ENCODE data around the gene SGCG.

SGCG gene

DNA sequence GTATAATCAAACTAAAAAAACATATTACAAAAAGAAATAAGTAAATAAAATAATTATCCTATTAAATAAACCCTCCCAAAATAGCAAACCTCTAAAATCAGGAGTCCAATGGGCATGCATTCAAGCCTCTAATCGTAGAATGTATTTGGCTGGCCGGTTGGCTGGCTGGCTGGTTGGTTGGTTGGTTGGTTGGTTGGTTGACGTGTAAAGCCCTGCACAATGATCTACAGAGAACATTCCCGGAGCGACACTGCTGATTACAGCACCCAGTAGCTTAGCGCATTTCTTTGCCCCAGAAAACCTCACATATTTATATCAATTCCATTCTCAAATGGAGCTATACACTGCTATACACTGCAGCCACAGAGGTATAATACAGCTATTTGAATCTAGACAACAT is 187.1 kb downstream of the SGCG start:
- CTCF ChIA-PET: no interaction called here
- TF ChIP-seq, protein P1, sequence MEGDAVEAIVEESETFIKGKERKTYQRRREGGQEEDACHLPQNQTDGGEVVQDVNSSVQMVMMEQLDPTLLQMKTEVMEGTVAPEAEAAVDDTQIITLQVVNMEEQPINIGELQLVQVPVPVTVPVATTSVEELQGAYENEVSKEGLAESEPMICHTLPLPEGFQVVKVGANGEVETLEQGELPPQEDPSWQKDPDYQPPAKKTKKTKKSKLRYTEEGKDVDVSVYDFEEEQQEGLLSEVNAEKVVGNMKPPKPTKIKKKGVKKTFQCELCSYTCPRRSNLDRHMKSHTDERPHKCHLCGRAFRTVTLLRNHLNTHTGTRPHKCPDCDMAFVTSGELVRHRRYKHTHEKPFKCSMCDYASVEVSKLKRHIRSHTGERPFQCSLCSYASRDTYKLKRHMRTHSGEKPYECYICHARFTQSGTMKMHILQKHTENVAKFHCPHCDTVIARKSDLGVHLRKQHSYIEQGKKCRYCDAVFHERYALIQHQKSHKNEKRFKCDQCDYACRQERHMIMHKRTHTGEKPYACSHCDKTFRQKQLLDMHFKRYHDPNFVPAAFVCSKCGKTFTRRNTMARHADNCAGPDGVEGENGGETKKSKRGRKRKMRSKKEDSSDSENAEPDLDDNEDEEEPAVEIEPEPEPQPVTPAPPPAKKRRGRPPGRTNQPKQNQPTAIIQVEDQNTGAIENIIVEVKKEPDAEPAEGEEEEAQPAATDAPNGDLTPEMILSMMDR (IDR thresholded peaks at IDR 0.05; ENCODE audit: control extremely low read depth, extremely low read depth, low read depth, missing control alignments): no peak
- DNase-seq (ENCODE audit: extremely low spot score): no peak
- POLR2A ChIA-PET: no interaction called here

DNA sequence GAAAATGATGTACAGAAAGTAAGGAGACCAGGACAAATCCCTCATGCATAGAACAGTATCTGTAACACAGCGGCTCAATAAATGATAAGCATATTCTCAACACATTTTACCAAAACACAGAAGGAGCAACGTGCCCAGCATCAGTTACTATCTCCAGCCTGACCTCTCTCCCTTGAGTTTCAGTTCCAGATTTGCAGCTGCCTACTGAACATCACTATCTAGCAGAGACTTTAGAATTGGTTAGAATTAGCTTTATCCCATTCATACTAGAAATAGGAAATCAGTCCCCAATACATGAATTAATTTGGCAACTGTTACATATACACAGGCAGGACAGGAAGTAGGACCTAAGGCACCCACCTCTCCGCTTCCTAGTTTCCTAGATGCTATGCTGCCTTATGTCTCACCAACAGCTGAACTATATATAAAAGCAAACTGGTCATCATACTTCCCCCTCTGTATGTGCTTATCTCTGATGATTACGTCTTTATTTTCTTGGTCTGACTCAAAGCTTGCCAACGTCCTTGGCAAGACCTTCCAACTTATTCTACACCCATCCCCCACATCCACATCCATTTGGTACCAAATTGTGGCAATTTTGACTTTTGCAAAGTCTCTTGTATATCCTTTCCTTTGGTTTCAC is 191.6 kb downstream of the SGCG start:
- CTCF ChIA-PET: interaction anchor here (1.0 to 2.1 kb wide), 2 partner anchors 18 to 517 kb away, joined by 3 to 4 read pairs; partner anchors contain the start of gene MIPEP
- TF ChIP-seq, protein P1 (IDR thresholded peaks at IDR 0.05; ENCODE audit: control extremely low read depth, extremely low read depth, low read depth, missing control alignments): no peak
- DNase-seq (ENCODE audit: extremely low spot score): no peak
- POLR2A ChIA-PET: no interaction called here

Data from GM10248 (cell line).